Body of pancreas (tissue), 4 donors: ENCODE results near the gene ARHGAP42.
"Not testable (repeated sequence)": the region's sequence is repeated elsewhere in the genome, so short reads cannot be mapped to it uniquely, and the experiment has no call there.

Source experiments
- POLR2A ChIP-seq, 3 donors: fragments of 450-650 bp; IDR thresholded peaks; one replicate each; pipeline ENCODE4 v1.6.1; 2016; ENCODE audit warnings: antibody characterized with exemption in 3 of 3, mild to moderate bottlenecking in 2 of 3
- TF ChIP-seq, protein P1 (sequence below), 7 experiments: fragments of 450-650 bp in 4 of 7; fragments of 200-600 bp in 3 of 7; sonication (generic) in 3 of 7; IDR thresholded peaks; one replicate each; pipeline ENCODE4 v1.5.1; 2016 to 2019; ENCODE audit warnings: antibody characterized with exemption in 7 of 7

GRCh38 chr11:101013702-101014101 lies 326.6 kb downstream of the ARHGAP42 start:
- TF ChIP-seq, protein P1, sequence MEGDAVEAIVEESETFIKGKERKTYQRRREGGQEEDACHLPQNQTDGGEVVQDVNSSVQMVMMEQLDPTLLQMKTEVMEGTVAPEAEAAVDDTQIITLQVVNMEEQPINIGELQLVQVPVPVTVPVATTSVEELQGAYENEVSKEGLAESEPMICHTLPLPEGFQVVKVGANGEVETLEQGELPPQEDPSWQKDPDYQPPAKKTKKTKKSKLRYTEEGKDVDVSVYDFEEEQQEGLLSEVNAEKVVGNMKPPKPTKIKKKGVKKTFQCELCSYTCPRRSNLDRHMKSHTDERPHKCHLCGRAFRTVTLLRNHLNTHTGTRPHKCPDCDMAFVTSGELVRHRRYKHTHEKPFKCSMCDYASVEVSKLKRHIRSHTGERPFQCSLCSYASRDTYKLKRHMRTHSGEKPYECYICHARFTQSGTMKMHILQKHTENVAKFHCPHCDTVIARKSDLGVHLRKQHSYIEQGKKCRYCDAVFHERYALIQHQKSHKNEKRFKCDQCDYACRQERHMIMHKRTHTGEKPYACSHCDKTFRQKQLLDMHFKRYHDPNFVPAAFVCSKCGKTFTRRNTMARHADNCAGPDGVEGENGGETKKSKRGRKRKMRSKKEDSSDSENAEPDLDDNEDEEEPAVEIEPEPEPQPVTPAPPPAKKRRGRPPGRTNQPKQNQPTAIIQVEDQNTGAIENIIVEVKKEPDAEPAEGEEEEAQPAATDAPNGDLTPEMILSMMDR (IDR thresholded peaks at IDR 0.05) = not testable (repeated sequence)
- TF ChIP-seq POLR2A (IDR thresholded peaks at IDR 0.05) = not testable (repeated sequence)
